ENCODE data around the gene FBXO3.
"Not testable (repeated sequence)": the region's sequence is repeated elsewhere in the genome, so short reads cannot be mapped to it uniquely, and the experiment has no call there.

FBXO3 gene, protein sequence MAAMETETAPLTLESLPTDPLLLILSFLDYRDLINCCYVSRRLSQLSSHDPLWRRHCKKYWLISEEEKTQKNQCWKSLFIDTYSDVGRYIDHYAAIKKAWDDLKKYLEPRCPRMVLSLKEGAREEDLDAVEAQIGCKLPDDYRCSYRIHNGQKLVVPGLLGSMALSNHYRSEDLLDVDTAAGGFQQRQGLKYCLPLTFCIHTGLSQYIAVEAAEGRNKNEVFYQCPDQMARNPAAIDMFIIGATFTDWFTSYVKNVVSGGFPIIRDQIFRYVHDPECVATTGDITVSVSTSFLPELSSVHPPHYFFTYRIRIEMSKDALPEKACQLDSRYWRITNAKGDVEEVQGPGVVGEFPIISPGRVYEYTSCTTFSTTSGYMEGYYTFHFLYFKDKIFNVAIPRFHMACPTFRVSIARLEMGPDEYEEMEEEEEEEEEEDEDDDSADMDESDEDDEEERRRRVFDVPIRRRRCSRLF

GRCh38 chr11:33773987-33774735 lies at the start of gene FBXO3:
Gene FBXO3, minus strand, starts transcription at chr11:33774520. Its CDS starts 23 bp downstream, at chr11:33774497.
- DNase-seq: peak; percentile 81 to 88

- not testable (repeated sequence) for DNase-seq
Measured at GRCh38 chr11:33822981-33823380, 48.7 kb upstream of the FBXO3 start.

DNA sequence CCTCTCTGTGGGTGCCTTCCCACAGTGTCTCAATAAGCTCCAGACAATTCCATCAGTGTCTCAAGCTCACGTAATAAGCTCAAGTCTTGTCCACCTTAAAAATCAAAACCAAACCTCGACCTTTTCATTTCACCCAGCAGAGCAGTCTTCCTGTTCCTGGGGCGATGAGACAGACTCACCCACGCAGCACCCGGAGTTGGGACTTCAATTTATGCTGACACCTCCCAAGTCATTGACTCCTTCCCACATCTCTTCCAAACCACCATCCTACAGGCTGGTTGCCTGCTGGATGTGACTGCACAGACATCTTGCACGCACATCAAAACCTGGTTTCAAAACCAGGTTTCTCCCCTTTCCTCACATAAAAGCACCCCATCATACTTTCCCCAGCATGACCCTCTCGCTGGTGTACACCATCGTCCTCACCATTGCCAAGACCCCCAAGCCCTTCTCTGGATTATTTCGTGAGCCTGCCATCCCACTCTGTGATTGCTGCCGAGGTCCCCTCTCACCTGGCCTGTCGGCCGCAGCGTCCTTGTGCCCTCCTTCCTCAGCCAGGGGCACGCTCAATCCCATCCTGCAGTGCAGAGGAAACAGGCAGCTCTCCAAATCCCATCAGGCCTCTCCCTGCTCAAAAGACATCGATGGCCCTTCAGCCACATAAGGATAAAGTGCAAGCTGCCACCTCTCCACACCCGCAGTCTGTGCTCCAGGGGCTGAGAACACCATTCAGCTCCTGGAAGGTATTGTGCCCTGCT lies 45.1 kb upstream of the FBXO3 start:
- no peak for DNase-seq

DNA sequence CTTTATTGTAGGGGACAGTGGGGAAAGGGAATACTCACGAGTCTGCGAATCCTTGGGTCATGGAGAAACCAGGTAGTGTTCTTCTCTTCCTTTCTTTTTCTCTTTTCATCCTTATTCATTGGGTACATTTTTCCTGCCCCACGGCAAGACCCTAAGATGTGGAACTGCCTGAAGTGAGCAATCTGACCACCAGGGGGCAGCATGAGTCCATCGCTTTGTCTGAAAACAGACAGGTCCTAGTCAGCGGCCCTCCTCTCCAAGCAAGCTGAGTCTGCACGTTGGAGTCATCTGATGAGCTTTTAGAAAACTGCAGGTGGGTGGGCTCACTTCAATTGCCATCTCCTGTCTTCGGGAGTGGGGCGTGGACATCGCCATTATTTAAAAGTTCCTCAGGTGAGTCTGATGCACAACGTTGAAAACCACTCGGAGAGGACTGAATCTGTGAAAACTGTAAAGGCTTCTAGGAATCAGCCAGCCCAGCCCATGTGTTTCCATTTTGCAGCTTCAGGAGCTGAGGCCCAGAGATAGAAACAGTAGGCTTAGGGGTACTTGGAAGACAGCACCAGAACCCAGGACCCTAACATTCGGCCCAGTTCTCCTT lies 34.0 kb upstream of the FBXO3 start:
- DNase-seq: peak; percentile 15 to 75

- no peak for DNase-seq
Measured at GRCh38 chr11:33804471-33804870, 30.2 kb upstream of the FBXO3 start.

DNA sequence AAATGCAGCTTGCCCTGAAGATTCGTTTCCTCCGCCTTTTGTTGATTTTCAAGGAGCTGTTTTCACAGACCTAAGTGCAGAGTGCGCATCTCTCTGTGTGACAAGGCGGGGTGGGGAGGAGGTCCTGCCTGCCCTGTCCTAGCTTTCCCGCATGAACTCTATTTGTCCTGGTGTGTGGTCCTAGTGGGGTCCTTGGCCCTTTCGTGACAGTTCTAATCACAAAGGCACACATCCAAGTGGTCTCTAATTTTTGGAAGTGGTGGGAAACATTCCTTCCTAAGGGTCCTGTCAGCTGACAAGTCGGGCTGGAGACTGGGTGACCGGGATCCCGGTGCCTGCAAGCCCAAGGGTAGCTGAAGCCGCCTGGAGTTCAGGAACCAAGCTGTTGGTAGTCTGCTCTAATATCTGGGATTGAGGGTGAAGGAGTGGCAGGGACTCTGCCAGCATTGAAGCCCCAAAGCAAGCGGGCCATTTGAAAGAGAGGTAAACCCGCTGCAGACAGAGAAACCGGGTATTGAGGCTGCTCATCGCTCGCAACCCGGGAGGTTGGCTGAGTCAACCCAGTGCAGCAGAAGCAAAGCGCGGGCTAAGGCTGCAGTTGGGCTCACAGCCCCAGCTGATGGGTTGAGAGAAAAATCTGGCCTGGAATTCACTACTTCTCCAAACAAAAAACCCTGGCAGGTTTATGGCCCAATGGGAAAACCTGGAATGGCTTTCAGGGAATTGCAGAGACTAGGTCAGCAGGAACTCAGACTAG lies 28.1 kb upstream of the FBXO3 start:
- DNase-seq: peak; percentile 4 to 64

GRCh38 chr11:33801821-33802193 lies 27.5 kb upstream of the FBXO3 start:
- no peak for DNase-seq

- DNase-seq: no peak
Measured at GRCh38 chr11:33797879-33798278, 23.6 kb upstream of the FBXO3 start.

- no peak for DNase-seq
Measured at GRCh38 chr11:33790040-33790439, 15.7 kb upstream of the FBXO3 start.

GRCh38 chr11:33788095-33788494 lies 13.8 kb upstream of the FBXO3 start:
- DNase-seq: not testable (repeated sequence)

DNA sequence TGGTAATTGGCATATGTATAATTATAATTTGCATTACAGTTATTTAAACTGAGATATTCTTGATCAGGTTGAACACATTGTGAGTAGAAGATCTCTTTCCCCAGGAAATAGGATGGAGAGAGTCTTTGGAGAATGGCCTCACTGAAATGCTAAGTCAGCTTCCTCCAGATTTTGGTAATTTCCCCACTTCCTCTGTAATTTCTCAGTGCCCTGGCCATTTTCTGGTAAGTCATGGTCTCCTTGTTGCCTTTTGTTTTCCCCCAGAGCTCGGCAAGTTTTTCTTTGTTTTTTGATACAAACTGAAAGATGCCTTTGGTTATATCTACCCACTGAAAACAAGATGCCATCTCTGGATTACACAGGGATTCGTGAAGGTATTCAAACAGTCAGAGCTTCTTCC lies 12.8 kb upstream of the FBXO3 start:
- DNase-seq: no peak

GRCh38 chr11:33785609-33786008 lies 11.3 kb upstream of the FBXO3 start:
- DNase-seq: no peak

GRCh38 chr11:33779849-33780528 lies 5.7 kb upstream of the FBXO3 start:
- no peak for DNase-seq

DNA sequence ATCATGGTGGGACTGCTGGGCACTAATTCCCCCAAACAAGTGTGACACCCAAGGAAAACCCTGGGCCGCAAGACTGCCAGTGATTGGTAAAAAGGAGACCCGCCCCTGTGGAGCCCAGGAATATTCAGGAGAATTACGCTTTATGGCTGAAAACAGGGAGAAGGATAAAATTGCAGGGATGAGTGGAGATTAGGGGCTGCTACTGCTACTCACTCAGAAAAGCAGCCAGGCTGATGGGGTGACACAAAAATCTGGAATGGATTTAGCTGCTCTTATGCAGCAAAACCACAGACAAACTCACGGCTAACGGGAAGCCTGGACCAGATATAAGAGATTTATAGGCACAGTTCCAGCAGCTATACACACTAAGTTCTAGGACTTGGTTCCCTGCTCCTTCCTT lies 4.4 kb upstream of the FBXO3 start:
- no peak for DNase-seq

DNA sequence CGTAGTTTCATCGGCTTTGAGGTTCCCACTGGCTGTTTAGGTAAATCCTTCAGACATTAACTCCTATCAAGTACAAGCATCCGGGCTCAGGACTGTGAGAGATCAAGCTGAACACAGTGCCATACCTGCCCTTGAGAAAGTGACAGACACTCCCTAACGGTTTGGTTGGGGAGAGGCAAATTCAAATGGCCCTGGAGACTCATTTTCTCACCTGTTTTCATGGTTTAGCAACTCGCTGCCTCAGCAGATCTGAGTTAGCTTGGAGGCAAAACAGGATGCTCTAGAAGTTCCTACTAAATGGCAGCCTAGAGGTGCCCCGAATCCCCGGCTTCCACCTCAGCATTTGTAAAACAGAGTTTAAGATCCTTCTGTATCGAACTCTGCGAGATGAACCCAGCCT lies 3.6 kb upstream of the FBXO3 start:
- no peak for DNase-seq

DNA sequence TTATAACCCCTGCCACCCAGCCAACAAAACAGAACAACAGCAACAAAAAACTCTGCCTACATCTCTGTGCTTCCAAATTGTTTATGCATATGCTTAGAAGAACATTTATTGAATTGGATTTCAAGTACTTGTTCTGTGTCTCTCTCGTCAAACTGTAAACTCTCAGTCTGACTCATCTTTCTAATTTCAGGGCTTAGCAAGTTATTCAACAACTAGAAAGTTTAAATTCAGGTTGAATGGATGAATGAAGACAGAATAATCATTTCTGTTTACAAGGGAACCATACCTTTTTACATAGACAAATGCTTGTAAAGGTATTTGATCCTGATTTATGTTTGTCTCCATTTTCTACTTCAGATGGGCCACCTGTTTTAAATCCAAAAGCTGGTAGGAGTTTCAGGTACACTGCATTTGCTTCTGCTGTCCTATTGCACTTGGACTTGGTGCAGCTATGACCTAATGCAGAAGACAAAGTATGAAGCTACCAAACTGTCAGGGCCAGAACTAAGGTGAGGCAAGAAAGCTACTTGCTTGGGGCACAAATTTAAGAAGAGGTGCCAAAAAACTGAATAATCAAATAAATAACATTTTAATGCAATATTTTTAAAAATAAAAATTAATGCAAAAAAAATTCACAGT lies 1.6 kb upstream of the FBXO3 start:
- no peak for DNase-seq

GRCh38 chr11:33775467-33775807 lies 1.1 kb upstream of the FBXO3 start:
- DNase-seq: no peak

- peak in 1 of 2 donors; percentile 36 for DNase-seq
Measured at GRCh38 chr11:33774736-33775466, 581 bp upstream of the FBXO3 start.

DNA sequence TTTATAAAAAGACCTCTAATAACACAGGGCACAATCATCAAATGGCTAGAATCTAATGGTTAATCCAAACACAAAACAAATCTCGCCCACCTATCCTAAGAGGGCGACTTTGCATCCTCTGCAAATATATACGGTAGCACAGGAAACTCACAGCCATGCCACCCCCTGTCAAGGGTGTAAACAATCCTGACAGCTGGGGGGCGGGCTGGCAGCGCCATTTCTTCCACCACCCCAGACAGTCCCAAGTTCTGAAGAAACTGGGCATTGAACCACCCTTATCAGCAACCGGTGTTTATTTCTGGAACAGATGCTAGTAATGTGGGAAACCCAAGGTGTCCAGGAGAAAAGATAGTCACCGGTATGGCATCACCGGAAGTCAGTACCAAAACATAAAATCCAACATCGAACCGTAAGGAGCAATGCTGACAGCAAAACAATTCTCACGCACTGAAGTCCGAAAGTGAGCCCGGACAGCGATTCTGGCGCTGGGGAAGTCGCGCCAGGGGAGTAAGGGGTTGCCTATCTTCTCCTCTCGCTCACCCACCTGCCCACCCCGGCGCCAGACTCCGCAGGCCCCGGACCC lies 825 bp downstream of the FBXO3 start:
- DNase-seq: no peak

GRCh38 chr11:33772870-33773269 lies 1.4 kb downstream of the FBXO3 start:
- no peak for DNase-seq

Data from hippocampal formation (tissue), 2 donors.